Neural progenitor cell (in vitro differentiated cells): ENCODE measurements around the gene ALDH1L1.

Experiments used
- CTCF ChIP-seq: fragments of 200-600 bp; sonication (generic); IDR thresholded peaks from 2 replicates; pipeline ENCODE4 v1.5.1; 2017; ENCODE audit warnings: antibody characterized with exemption, mild to moderate bottlenecking
- EZH2 ChIP-seq: fragments of 200-600 bp; sonication (generic); IDR thresholded peaks from 2 replicates; pipeline ENCODE4 v1.6.1; 2017; ENCODE audit warnings: antibody characterized with exemption, mild to moderate bottlenecking, moderate library complexity
- EZH2phosphoT487 ChIP-seq: fragments of 200-600 bp; sonication (generic); IDR thresholded peaks from 2 replicates; pipeline ENCODE4 v1.6.1; 2017; ENCODE audit warnings: antibody characterized with exemption

GRCh38 chr3:126191246-126191645, 10.9 kb upstream of the ALDH1L1 start:
- TF ChIP-seq CTCF (no peak), EZH2 (no peak), EZH2phosphoT487 (no peak)
